Ovary (tissue), 3 donors: ENCODE data around the gene USP14.

Experiments
- CTCF ChIP-seq, 3 donors: fragments of 450-650 bp in 2 of 3; fragments of 200-600 bp in 1 of 3; IDR thresholded peaks; one replicate each; pipeline versions ENCODE4 v1.5.1 to v1.8.0; 2016 to 2022; ENCODE audit warnings: antibody characterized with exemption in 3 of 3, mild to moderate bottlenecking in 1 of 3
- POLR2A ChIP-seq: fragments of 450-650 bp; IDR thresholded peaks from one replicate; pipeline ENCODE4 v1.6.1; 2017; ENCODE audit warnings: antibody characterized with exemption, mild to moderate bottlenecking, moderate library complexity
- donor health status: DM: no; HTN: no; CAD: no.

- TF ChIP-seq CTCF (IDR thresholded peaks at IDR 0.05) = no peak
- no peak for TF ChIP-seq POLR2A
Measured at GRCh38 chr18:179499-179898, 21.1 kb downstream of the USP14 start.
